ENCODE measurements around the gene NKX2-3.

Gene NKX2-3

GRCh38 chr10:99540306-99540656 is 7.5 kb downstream of the NKX2-3 start:
- Histone ChIP-seq H3K4ac (ENCODE audit: low read depth, low read length) (no peak overlapping the region), H4K8ac (ENCODE audit: low read depth, low read length) (no peak overlapping the region), H3K79me1 (ENCODE audit: low read length) (peaks cover 9% of the 10 kb centered on the region), H3K4me3 (ENCODE audit: low read depth, low read length) (no peak overlapping the region), H3K27ac (ENCODE audit: low read depth, low read length) (no peak overlapping the region), H4K12ac (ENCODE audit: low read depth, low read length) (no peak overlapping the region), H3K4me1 (ENCODE audit: control insufficient read depth in 1 of 2, insufficient read depth in 2 of 2, low read length in 2 of 2) (peaks cover 14 to 20% of the 10 kb centered on the region in 2 experiments), H2BK120ac (ENCODE audit: insufficient read depth, low read length, poor library complexity) (no peak overlapping the region), H2BK12ac (ENCODE audit: low read length) (no peak overlapping the region), H3K36me3 (ENCODE audit: control insufficient read depth in 1 of 2, insufficient read depth in 2 of 2, low read length in 2 of 2) (no peaks in the 10 kb centered on the region), H3K79me2 (ENCODE audit: control insufficient read depth, insufficient read depth, low read length, poor library complexity) (no peaks in the 10 kb centered on the region), H3K27me3 (ENCODE audit: insufficient read depth, low read length) (peaks cover 73% of the 10 kb centered on the region), H3K18ac (ENCODE audit: low read length) (no peak overlapping the region), H2AK5ac (ENCODE audit: low read length) (no peak overlapping the region), H3K9me3 (ENCODE audit: insufficient read depth, low read depth, low read length) (peaks cover 5% of the 10 kb centered on the region), H3K9ac (ENCODE audit: low read length) (no peak overlapping the region), H2BK5ac (ENCODE audit: low read depth, low read length, poor library complexity) (no peak overlapping the region), H3K14ac (ENCODE audit: low read length) (no peak overlapping the region), H2AFZ (ENCODE audit: insufficient read depth, low read length, poor library complexity) (no peak overlapping the region), H3K4me2 (ENCODE audit: low read length) (peak overlapping the region; percentile 36), H3K23ac (ENCODE audit: low read length) (no peak overlapping the region), H4K91ac (ENCODE audit: low read depth, low read length) (no peak overlapping the region)
- DNase-seq: no peak
- WGBS (ENCODE audit: extremely low coverage, insufficient coverage, insufficient read length): no CpG with 5 or more reads among the region's 28 CpGs

- Histone ChIP-seq H3K4me1 (ENCODE audit: control insufficient read depth in 1 of 2, insufficient read depth in 2 of 2, low read length in 2 of 2) (peaks cover 10 to 15% of the 10 kb centered on the region in 2 experiments), H3K18ac (ENCODE audit: low read length) (no peak overlapping the region), H3K79me2 (ENCODE audit: control insufficient read depth, insufficient read depth, low read length, poor library complexity) (no peaks in the 10 kb centered on the region), H3K9me3 (ENCODE audit: insufficient read depth, low read depth, low read length) (peaks cover 3% of the 10 kb centered on the region), H4K12ac (ENCODE audit: low read depth, low read length) (no peak overlapping the region), H3K4me2 (ENCODE audit: low read length) (peak overlapping the region; percentile 54), H3K9ac (ENCODE audit: low read length) (no peak overlapping the region), H2AFZ (ENCODE audit: insufficient read depth, low read length, poor library complexity) (no peak overlapping the region), H2BK120ac (ENCODE audit: insufficient read depth, low read length, poor library complexity) (no peak overlapping the region), H4K8ac (ENCODE audit: low read depth, low read length) (no peak overlapping the region), H3K79me1 (ENCODE audit: low read length) (peaks cover 3% of the 10 kb centered on the region), H3K23ac (ENCODE audit: low read length) (no peak overlapping the region), H3K14ac (ENCODE audit: low read length) (no peak overlapping the region), H3K4me3 (ENCODE audit: low read depth, low read length) (no peak overlapping the region), H3K4ac (ENCODE audit: low read depth, low read length) (no peak overlapping the region), H2AK5ac (ENCODE audit: low read length) (no peak overlapping the region), H2BK12ac (ENCODE audit: low read length) (no peak overlapping the region), H3K36me3 (ENCODE audit: control insufficient read depth in 1 of 2, insufficient read depth in 2 of 2, low read length in 2 of 2) (no peaks in the 10 kb centered on the region), H2BK5ac (ENCODE audit: low read depth, low read length, poor library complexity) (no peak overlapping the region), H3K27ac (ENCODE audit: low read depth, low read length) (no peak overlapping the region), H4K91ac (ENCODE audit: low read depth, low read length) (no peak overlapping the region), H3K27me3 (ENCODE audit: insufficient read depth, low read length) (peaks cover 70% of the 10 kb centered on the region)
- peak; percentile 29 to 47 for DNase-seq
- WGBS (ENCODE audit: extremely low coverage, insufficient coverage, insufficient read length): no CpG with 5 or more reads among the region's 49 CpGs
Measured at GRCh38 chr10:99540657-99541531, 8.2 kb downstream of the NKX2-3 start.

GRCh38 chr10:99544322-99544721 is 11.6 kb downstream of the NKX2-3 start:
- Histone ChIP-seq H3K23ac (ENCODE audit: low read length) (no peak overlapping the region), H4K91ac (ENCODE audit: low read depth, low read length) (no peak overlapping the region), H2BK12ac (ENCODE audit: low read length) (no peak overlapping the region), H3K4me3 (ENCODE audit: low read depth, low read length) (no peak overlapping the region), H3K36me3 (ENCODE audit: control insufficient read depth in 1 of 2, insufficient read depth in 2 of 2, low read length in 2 of 2) (no peaks in the 10 kb centered on the region), H4K12ac (ENCODE audit: low read depth, low read length) (no peak overlapping the region), H3K9me3 (ENCODE audit: insufficient read depth, low read depth, low read length) (peaks cover 1% of the 10 kb centered on the region), H3K4ac (ENCODE audit: low read depth, low read length) (no peak overlapping the region), H3K79me2 (ENCODE audit: control insufficient read depth, insufficient read depth, low read length, poor library complexity) (no peaks in the 10 kb centered on the region), H3K27me3 (ENCODE audit: insufficient read depth, low read length) (peaks cover 48% of the 10 kb centered on the region), H3K4me1 (ENCODE audit: control insufficient read depth in 1 of 2, insufficient read depth in 2 of 2, low read length in 2 of 2) (no peaks in the 10 kb centered on the region), H3K18ac (ENCODE audit: low read length) (no peak overlapping the region), H2AK5ac (ENCODE audit: low read length) (no peak overlapping the region), H2BK5ac (ENCODE audit: low read depth, low read length, poor library complexity) (no peak overlapping the region), H3K27ac (ENCODE audit: low read depth, low read length) (no peak overlapping the region), H2BK120ac (ENCODE audit: insufficient read depth, low read length, poor library complexity) (no peak overlapping the region), H3K9ac (ENCODE audit: low read length) (no peak overlapping the region), H2AFZ (ENCODE audit: insufficient read depth, low read length, poor library complexity) (no peak overlapping the region), H3K79me1 (ENCODE audit: low read length) (no peaks in the 10 kb centered on the region), H4K8ac (ENCODE audit: low read depth, low read length) (no peak overlapping the region), H3K4me2 (ENCODE audit: low read length) (no peak overlapping the region), H3K14ac (ENCODE audit: low read length) (no peak overlapping the region)
- no CpG with 5 or more reads among the region's 1 CpG for WGBS (ENCODE audit: extremely low coverage, insufficient coverage, insufficient read length)
- DNase-seq: no peak

- Histone ChIP-seq H4K8ac (ENCODE audit: low read depth, low read length) (no peak overlapping the region), H2BK12ac (ENCODE audit: low read length) (no peak overlapping the region), H2BK120ac (ENCODE audit: insufficient read depth, low read length, poor library complexity) (no peak overlapping the region), H3K4me3 (ENCODE audit: low read depth, low read length) (no peak overlapping the region), H3K9me3 (ENCODE audit: insufficient read depth, low read depth, low read length) (peaks cover 1% of the 10 kb centered on the region), H3K27ac (ENCODE audit: low read depth, low read length) (no peak overlapping the region), H3K23ac (ENCODE audit: low read length) (no peak overlapping the region), H3K14ac (ENCODE audit: low read length) (no peak overlapping the region), H3K36me3 (ENCODE audit: control insufficient read depth in 1 of 2, insufficient read depth in 2 of 2, low read length in 2 of 2) (no peaks in the 10 kb centered on the region), H3K79me1 (ENCODE audit: low read length) (no peaks in the 10 kb centered on the region), H2AFZ (ENCODE audit: insufficient read depth, low read length, poor library complexity) (no peak overlapping the region), H4K12ac (ENCODE audit: low read depth, low read length) (no peak overlapping the region), H3K9ac (ENCODE audit: low read length) (no peak overlapping the region), H3K4ac (ENCODE audit: low read depth, low read length) (no peak overlapping the region), H2BK5ac (ENCODE audit: low read depth, low read length, poor library complexity) (no peak overlapping the region), H3K4me1 (ENCODE audit: control insufficient read depth in 1 of 2, insufficient read depth in 2 of 2, low read length in 2 of 2) (peaks cover 2% of the 10 kb centered on the region in 2 experiments), H3K79me2 (ENCODE audit: control insufficient read depth, insufficient read depth, low read length, poor library complexity) (no peaks in the 10 kb centered on the region), H4K91ac (ENCODE audit: low read depth, low read length) (no peak overlapping the region), H3K27me3 (ENCODE audit: insufficient read depth, low read length) (peaks cover 19% of the 10 kb centered on the region), H3K18ac (ENCODE audit: low read length) (no peak overlapping the region), H3K4me2 (ENCODE audit: low read length) (no peak overlapping the region), H2AK5ac (ENCODE audit: low read length) (no peak overlapping the region)
- no peak for DNase-seq
- WGBS (ENCODE audit: extremely low coverage, insufficient coverage, insufficient read length): no CpG with 5 or more reads among the region's 2 CpGs
Measured at GRCh38 chr10:99548041-99548530, 15.3 kb downstream of the NKX2-3 start.

Measured in trophoblast cell (in vitro differentiated cells and primary cell).